Upper lobe of left lung (tissue), 6 donors: ENCODE data around the gene ACCS. TPM values are rescaled to one million over a fixed set of nuclear protein-coding genes. Genes with fewer than 3 reads are reported as not detected.
A peak's percentile ranks its signal among the peaks of the same experiment; 100 is the strongest.

Experiments used
- ATAC-seq, 2 donors: fragments of 200-7000 bp; cut with Tn5 transposase; one replicate each; pipeline ENCODE4 v1.9.1; 2022; ENCODE audit warnings: mild to moderate bottlenecking in 2 of 2, moderate library complexity in 2 of 2; ENCODE audit not compliant: low FRiP score in 2 of 2
- DNase-seq, 2 donors: peaks; one replicate each; pipeline ENCODE4 v3.0.0-alpha.2; 2019 to 2020
- H3K27ac ChIP-seq, 4 donors: fragments of 200-600 bp; sonication (generic); one replicate each; pipeline ENCODE4 v1.5.1; 2016 to 2019
- H3K27me3 ChIP-seq, 4 donors: fragments of 200-600 bp; sonication (generic); one replicate each; pipeline ENCODE4 v1.5.1; 2017 to 2019
- H3K36me3 ChIP-seq, 4 donors: fragments of 200-600 bp; sonication (generic); one replicate each; pipeline ENCODE4 v1.5.1; 2016 to 2019
- H3K4me1 ChIP-seq, 4 donors: fragments of 200-600 bp; sonication (generic); one replicate each; pipeline ENCODE4 v1.5.1; 2018 to 2019
- H3K4me3 ChIP-seq, 4 donors: fragments of 200-600 bp; sonication (generic); one replicate each; pipeline ENCODE4 v1.5.1; 2017 to 2019; ENCODE audit warnings: mild to moderate bottlenecking in 2 of 4, moderate library complexity in 1 of 4
- H3K9me3 ChIP-seq, 4 donors: fragments of 200-600 bp; sonication (generic); one replicate each; pipeline ENCODE4 v1.5.1; 2018 to 2019
- CTCF ChIP-seq, 6 experiments: fragments of 450-650 bp in 4 of 6; fragments of 200-600 bp in 2 of 6; sonication (generic) in 2 of 6; IDR thresholded peaks; one replicate each; pipeline ENCODE4 v1.5.1; 2016 to 2019; ENCODE audit warnings: antibody characterized with exemption in 6 of 6
- EP300 ChIP-seq, 4 donors: sonication (generic); formaldehyde crosslinking; IDR thresholded peaks; one replicate each; pipeline ENCODE4 v1.5.1; 2017; ENCODE audit warnings: antibody characterized with exemption in 4 of 4, control low read depth in 2 of 4
- POLR2A ChIP-seq, 4 donors: fragments of 450-650 bp; IDR thresholded peaks; one replicate each; pipeline ENCODE4 v1.5.1; 2016 to 2017; ENCODE audit warnings: antibody characterized with exemption in 4 of 4, mild to moderate bottlenecking in 2 of 4
- POLR2AphosphoS5 ChIP-seq, 2 donors: sonication (generic); formaldehyde crosslinking; IDR thresholded peaks; one replicate each; pipeline ENCODE4 v1.5.1; 2017; ENCODE audit warnings: antibody characterized with exemption in 2 of 2
- WGBS, 2 donors: methylation state at CpG; one replicate each; pipeline ENCODE4 v1.1.5; 2017 to 2018; 5-methylcytosine and 5-hydroxymethylcytosine counted together
- total RNA-seq, 6 donors: library from RNA; depleted of rRNA in 4 of 6; stranded (reverse); fragments of >200 nt in 4 of 6; gene quantifications; one replicate each; pipeline versions ENCODE4 v1.1.0 to v1.2.1, GENCODE V29; 2016 to 2021
- donor health status: DM: no; HTN: no; CAD: no; lungs with moderate emphysema.
- donor health status: DM: no; HTN: yes; CAD: no; lungs with severe emphysema.

The ACCS gene
- total RNA-seq, 6 donors from 2014 or later, result 15.4 to 120 (median 34.0) TPM

GRCh38 chr11:44082645-44083044 is 16.6 kb downstream of the ACCS start:
- no peaks in the 10 kb centered on the region for H3K9me3 ChIP-seq
- H3K27ac ChIP-seq, result no peak overlapping the region
- no peaks in the 10 kb centered on the region for H3K4me1 ChIP-seq
- peaks cover 0 to 26% (median 15%) of the 10 kb centered on the region in 4 donors for H3K36me3 ChIP-seq
- no peak for ATAC-seq
- H3K27me3 ChIP-seq, result no peaks in the 10 kb centered on the region
- H3K4me3 ChIP-seq, result no peak overlapping the region
- 93 to 95% methylated on average over 4 of the region's 4 CpGs for WGBS, 2 donors
- TF ChIP-seq CTCF (IDR thresholded peaks at IDR 0.05) (no peak), EP300 (IDR thresholded peaks at IDR 0.05) (no peak), POLR2AphosphoS5 (IDR thresholded peaks at IDR 0.05) (no peak), POLR2A (IDR thresholded peaks at IDR 0.05) (no peak)
- DNase-seq, result no peak

DNA sequence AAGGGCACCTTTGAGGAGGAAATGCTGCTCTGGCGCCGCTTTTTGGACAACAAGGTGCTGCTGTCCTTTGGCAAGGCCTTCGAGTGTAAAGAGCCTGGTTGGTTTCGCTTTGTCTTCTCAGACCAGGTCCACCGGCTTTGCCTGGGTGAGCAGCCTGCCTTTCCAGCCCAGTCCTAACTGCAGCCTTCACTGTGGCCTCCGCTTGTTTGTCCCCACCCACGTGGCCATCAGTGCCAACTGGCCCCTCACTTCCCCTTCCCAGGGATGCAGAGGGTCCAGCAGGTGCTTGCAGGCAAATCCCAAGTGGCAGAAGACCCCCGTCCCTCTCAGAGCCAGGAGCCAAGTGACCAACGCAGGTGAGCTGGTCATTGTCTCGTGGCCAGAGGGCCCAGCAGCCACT is 17.4 kb downstream of the ACCS start:
- 89 to 100% methylated on average over 7 to 10 of the region's 10 CpGs for WGBS, 2 donors
- Histone ChIP-seq H3K4me3 (no peak overlapping the region), H3K36me3 (peaks cover 0 to 26% (median 14%) of the 10 kb centered on the region in 4 donors), H3K4me1 (no peaks in the 10 kb centered on the region), H3K27me3 (no peaks in the 10 kb centered on the region), H3K27ac (no peak overlapping the region), H3K9me3 (no peaks in the 10 kb centered on the region)
- peak in 1 of 2 donors; percentile 37 for DNase-seq
- no peak for ATAC-seq
- TF ChIP-seq CTCF (IDR thresholded peaks at IDR 0.05), result no peak
- TF ChIP-seq POLR2A (IDR thresholded peaks at IDR 0.05), result no peak
- no peak for TF ChIP-seq POLR2AphosphoS5 (IDR thresholded peaks at IDR 0.05)
- no peak for TF ChIP-seq EP300 (IDR thresholded peaks at IDR 0.05)

DNA sequence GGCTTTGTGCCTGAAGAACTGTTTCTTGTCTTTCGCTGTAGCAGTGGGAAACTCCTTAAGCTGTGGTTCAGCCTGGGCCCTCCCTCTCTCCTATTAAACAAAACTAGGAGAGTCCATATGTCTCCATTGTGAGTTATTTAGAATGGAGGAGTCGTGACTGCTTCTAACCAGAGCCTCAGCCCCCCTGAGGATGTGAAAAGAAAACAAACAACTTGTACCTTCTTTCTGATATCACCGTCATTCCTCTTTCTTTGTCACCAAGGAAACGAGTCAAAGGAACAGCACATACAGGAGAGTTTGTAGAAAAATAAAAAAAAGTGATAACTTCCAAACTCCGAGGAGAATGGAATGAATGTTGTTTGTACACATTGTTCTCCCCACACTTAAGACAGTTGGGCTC is 17.8 kb downstream of the ACCS start:
- TF ChIP-seq EP300 (IDR thresholded peaks at IDR 0.05), result no peak
- no peak for TF ChIP-seq CTCF (IDR thresholded peaks at IDR 0.05)
- no peak for TF ChIP-seq POLR2A (IDR thresholded peaks at IDR 0.05)
- TF ChIP-seq POLR2AphosphoS5 (IDR thresholded peaks at IDR 0.05), result no peak
- Histone ChIP-seq H3K27ac (no peak overlapping the region), H3K36me3 (peaks cover 0 to 25% (median 10%) of the 10 kb centered on the region in 4 donors), H3K27me3 (no peaks in the 10 kb centered on the region), H3K4me3 (no peak overlapping the region), H3K4me1 (no peaks in the 10 kb centered on the region), H3K9me3 (no peaks in the 10 kb centered on the region)
- no peak for DNase-seq
- ATAC-seq, result no peak
- WGBS, 2 donors, result 84 to 88% methylated on average over 4 to 5 of the region's 5 CpGs

- 89 to 97% methylated on average over 1 of the region's 1 CpG for WGBS, 2 donors
- H3K27me3 ChIP-seq, result no peaks in the 10 kb centered on the region
- ATAC-seq (no peak), DNase-seq (no peak)
- peaks cover 0 to 4% (median 0%) of the 10 kb centered on the region in 4 donors for H3K4me1 ChIP-seq
- no peak overlapping the region for H3K4me3 ChIP-seq
- TF ChIP-seq POLR2A (IDR thresholded peaks at IDR 0.05) (no peak), CTCF (IDR thresholded peaks at IDR 0.05) (no peak), POLR2AphosphoS5 (IDR thresholded peaks at IDR 0.05) (no peak), EP300 (IDR thresholded peaks at IDR 0.05) (no peak)
- peaks cover 0 to 21% (median 9%) of the 10 kb centered on the region in 4 donors for H3K36me3 ChIP-seq
- H3K27ac ChIP-seq, result no peak overlapping the region
- no peaks in the 10 kb centered on the region for H3K9me3 ChIP-seq
These were observed 19.3 kb downstream of the ACCS start for GRCh38 chr11:44085330-44085729.

- no peak overlapping the region for H3K4me3 ChIP-seq
- H3K4me1 ChIP-seq, result peaks cover 0 to 4% (median 0%) of the 10 kb centered on the region in 4 donors
- no peaks in the 10 kb centered on the region for H3K27me3 ChIP-seq
- TF ChIP-seq CTCF (IDR thresholded peaks at IDR 0.05) (no peak), POLR2AphosphoS5 (IDR thresholded peaks at IDR 0.05) (no peak), POLR2A (IDR thresholded peaks at IDR 0.05) (no peak), EP300 (IDR thresholded peaks at IDR 0.05) (no peak)
- no peak overlapping the region for H3K27ac ChIP-seq
- no peaks in the 10 kb centered on the region for H3K9me3 ChIP-seq
- no peak for ATAC-seq
- peaks cover 0 to 6% (median 1%) of the 10 kb centered on the region in 4 donors for H3K36me3 ChIP-seq
- WGBS, 2 donors, result 72% methylated on average over 4 of the region's 4 CpGs
- no peak for DNase-seq
These were observed 22.3 kb downstream of the ACCS start for GRCh38 chr11:44088377-44088776.
